ENCODE data around the gene CNTN4.
A peak's percentile ranks its signal among the peaks of the same experiment; 100 is the strongest.
"Not testable (repeated sequence)": the region's sequence is repeated elsewhere in the genome, so short reads cannot be mapped to it uniquely, and the experiment has no call there.

The CNTN4 gene

DNA sequence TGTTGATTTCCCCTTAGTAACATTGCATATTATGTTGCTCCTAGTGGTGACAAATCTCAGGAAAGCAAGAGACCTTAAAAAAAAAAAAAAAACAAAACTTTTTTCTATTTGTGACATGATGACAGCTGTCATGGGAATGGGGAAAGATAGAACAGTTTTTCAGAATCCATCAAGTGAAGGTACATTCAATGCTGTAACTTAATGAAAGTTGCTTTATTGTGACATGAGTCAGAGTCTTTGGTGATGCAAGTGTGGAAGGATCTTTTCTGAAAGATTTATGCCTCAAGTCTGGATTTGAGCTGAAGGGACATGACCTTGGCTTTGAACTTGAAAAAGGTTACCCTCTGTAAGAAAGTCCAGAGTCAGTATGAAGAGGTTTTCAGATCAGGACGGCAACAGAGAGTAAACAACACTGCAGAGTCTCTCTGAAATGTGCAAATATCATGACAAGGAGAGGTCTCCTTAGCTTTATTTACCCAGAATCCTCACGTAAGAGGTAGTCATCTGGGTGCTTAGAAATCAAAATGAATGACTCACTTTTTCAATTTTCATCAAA lies 424.7 kb downstream of the CNTN4 start:
- DNase-seq: no peak

- no peak for DNase-seq
Observed at GRCh38 chr3:2525968-2526367, 427.3 kb downstream of the CNTN4 start.

- no peak for DNase-seq
Observed at GRCh38 chr3:2526926-2527325, 428.3 kb downstream of the CNTN4 start.

GRCh38 chr3:2527328-2527727 lies 428.7 kb downstream of the CNTN4 start:
- not testable (repeated sequence) for DNase-seq

DNA sequence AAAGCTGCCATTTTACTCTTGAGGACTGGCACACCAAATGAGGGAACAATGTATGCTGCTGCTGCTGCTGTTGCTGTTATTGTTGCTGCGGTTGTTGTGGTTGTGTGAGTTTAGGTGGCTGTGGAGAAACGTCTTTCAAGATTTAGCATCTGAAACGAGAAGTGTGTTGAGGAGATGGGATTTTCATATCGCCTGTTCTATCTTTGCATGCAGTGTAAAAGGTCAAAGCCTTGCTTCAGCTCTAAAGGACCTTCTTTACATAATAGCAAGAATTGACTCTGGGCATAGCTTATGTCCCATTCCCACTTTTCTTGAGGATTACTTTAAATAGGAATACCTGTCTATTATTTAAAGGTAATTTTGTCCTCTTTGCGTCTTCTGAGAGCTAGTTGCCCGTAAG lies 436.1 kb downstream of the CNTN4 start:
- not testable (repeated sequence) for DNase-seq

DNA sequence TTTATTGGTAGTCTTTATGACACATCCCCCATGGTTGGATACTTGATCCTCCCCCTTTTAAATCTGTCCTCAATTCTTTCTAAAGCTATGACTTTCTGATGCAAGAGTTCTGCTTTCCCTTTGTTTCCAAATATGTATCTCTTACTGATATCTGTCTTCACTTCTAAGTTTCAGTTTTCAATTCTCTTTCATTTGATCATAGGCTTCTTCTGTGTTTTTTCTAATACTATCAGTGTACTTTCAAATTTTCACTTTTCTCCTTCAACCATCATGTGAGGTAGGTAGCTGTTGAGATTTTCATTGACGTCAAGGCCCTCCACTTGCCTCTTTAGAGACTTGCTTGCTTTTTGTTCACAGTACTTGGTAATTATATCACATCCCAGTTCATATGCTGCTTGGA lies 436.5 kb downstream of the CNTN4 start:
- no peak for DNase-seq

- DNase-seq: no peak
Observed at GRCh38 chr3:2536575-2536974, 437.9 kb downstream of the CNTN4 start.

DNA sequence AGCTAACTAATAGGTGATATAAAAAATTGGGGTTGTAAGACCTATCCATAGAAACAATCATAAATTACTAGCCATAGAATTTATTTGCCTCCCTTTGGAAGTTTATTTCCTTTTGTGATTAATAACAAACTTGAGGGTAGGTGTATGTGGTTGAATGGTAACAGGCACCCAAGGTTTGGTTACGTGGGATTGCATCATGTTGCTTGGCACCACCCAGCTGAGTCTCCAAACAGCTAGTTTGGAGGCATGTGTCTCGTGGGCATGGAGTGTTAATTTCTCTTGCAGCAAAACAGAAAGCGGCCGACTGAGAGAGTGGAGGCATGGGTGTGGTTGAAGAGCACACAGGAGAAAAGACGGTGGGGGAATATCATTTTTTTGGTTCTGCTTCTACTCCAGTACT lies 441.4 kb downstream of the CNTN4 start:
- DNase-seq: peak in 1 of 3 experiments; percentile 2

- DNase-seq: peak; percentile 14 to 85 (median 57)
Observed at GRCh38 chr3:2543247-2543646, 444.6 kb downstream of the CNTN4 start.

DNA sequence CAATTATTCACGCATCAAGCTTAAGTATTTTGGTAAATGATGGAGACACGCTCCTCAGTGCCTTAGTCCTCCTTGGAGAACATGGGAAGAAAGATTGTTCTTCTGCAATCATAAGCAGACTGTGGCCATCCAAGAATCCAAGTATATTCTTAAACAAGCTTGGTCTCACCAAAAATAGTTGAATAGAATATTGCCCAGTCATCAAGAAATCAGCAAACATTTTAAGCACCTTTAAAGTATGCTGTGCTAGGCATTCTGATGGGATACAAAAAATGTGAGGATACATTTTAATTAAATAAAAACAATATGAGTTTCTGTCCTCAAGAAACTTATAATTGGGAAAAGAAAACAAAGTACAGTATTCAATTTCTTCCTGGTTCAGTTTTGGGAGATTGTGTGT lies 445.5 kb downstream of the CNTN4 start:
- no peak for DNase-seq

GRCh38 chr3:2544718-2545117 lies 446.1 kb downstream of the CNTN4 start:
- DNase-seq: no peak

DNA sequence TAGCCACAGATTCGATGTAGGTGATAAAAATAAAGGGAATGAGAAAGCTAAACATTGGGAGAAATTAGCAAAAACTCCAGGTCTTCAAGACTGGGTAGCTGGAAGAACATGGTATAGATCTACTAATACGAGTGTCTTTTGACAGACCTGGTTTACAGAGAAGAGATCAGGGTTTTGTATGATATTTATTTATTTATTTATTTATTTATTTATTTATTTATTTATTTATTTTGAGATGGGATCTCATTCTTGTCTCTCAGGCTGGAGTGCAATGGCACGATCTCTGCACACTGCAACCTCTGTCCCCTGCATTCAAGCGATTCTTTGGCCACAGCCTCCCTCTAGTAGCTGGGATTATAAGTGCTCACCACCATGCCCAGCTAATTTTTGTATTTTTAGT lies 448.4 kb downstream of the CNTN4 start:
- no peak for DNase-seq

GRCh38 chr3:2554656-2555055 lies 456.0 kb downstream of the CNTN4 start:
- no peak for DNase-seq

GRCh38 chr3:2558796-2559195 lies 460.1 kb downstream of the CNTN4 start:
- DNase-seq: peak in 2 of 3 experiments; percentile 2

- DNase-seq: no peak
Observed at GRCh38 chr3:2567451-2567850, 468.8 kb downstream of the CNTN4 start.

GRCh38 chr3:2568156-2568555 lies 469.5 kb downstream of the CNTN4 start:
- no peak for DNase-seq

- peak in 2 of 3 experiments; percentile 20 to 81 for DNase-seq
Observed at GRCh38 chr3:2568929-2569328, 470.3 kb downstream of the CNTN4 start.

- no peak for DNase-seq
Observed at GRCh38 chr3:2577571-2577970, 478.9 kb downstream of the CNTN4 start.

- DNase-seq: no peak
Observed at GRCh38 chr3:2578560-2578959, 479.9 kb downstream of the CNTN4 start.

- peak in 1 of 3 experiments; percentile 9 for DNase-seq
Observed at GRCh38 chr3:2579206-2579605, 480.5 kb downstream of the CNTN4 start.

- DNase-seq: no peak
Observed at GRCh38 chr3:2583046-2583445, 484.4 kb downstream of the CNTN4 start.

GRCh38 chr3:2589336-2589969 lies 490.8 kb downstream of the CNTN4 start:
- DNase-seq: no peak

GRCh38 chr3:2595486-2595885 lies 496.8 kb downstream of the CNTN4 start:
- DNase-seq: no peak

GRCh38 chr3:2597615-2598014 lies 498.9 kb downstream of the CNTN4 start:
- peak in 1 of 3 experiments; percentile 5 for DNase-seq

DNA sequence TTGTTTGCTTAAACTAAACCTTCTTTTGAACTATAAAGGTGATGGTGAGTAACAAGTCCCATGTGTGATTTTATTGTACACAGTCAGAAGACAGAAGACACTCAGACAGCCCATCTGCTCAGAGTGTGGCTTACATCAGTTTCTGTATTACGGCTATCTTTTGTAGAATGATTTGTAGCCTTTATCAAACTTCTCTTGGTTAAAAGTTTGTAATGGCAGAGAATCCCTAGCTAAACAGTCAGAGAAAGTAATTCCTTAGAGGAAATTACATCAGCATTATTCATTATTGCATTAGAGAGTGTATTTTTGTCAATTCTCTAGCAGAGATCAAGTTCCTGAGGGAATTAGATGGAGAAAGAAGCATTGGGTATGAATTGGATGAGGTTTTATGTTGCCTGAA lies 500.8 kb downstream of the CNTN4 start:
- DNase-seq: no peak

All from NCI-H1417 (cell line).